Left lung (tissue), 10 donors: ENCODE data around the gene DNASE1L2. TPM values are rescaled to one million over a fixed set of nuclear protein-coding genes. Genes with fewer than 3 reads are reported as not detected.

Experiments
- ATAC-seq: fragments of 200-7000 bp; cut with Tn5 transposase; one replicate; pipeline ENCODE4 v1.9.1; 2020; ENCODE audit warnings: moderate library complexity
- DNase-seq, 4 donors: peaks; one replicate each; pipeline ENCODE4 v3.0.0-alpha.2; 2013 to 2020
- H3K27ac ChIP-seq, 2 donors: fragments of 200-600 bp; sonication (generic) in 1 of 2; one replicate each; pipeline versions ENCODE4 v1.5.0 to v1.8.0; 2020 to 2021
- H3K27me3 ChIP-seq, 2 donors: fragments of 200-600 bp; sonication (generic) in 1 of 2; one replicate each; pipeline versions ENCODE4 v1.5.0 to v1.8.0; 2020 to 2021
- H3K36me3 ChIP-seq, 2 donors: fragments of 200-600 bp; sonication (generic) in 1 of 2; one replicate each; pipeline versions ENCODE4 v1.5.0 to v1.8.0; 2020 to 2021
- H3K4me1 ChIP-seq, 2 donors: fragments of 200-600 bp; one replicate each; pipeline ENCODE4 v1.8.0; 2021
- H3K4me3 ChIP-seq, 2 donors: fragments of 200-600 bp; sonication (generic) in 1 of 2; one replicate each; pipeline versions ENCODE4 v1.5.0 to v1.8.0; 2020 to 2021; ENCODE audit warnings: mild to moderate bottlenecking in 1 of 2
- H3K9me3 ChIP-seq, 2 donors: fragments of 200-600 bp; sonication (generic) in 1 of 2; one replicate each; pipeline versions ENCODE4 v1.5.0 to v1.8.0; 2020 to 2021
- CTCF ChIP-seq, 2 donors: fragments of 200-600 bp; sonication (generic) in 1 of 2; IDR thresholded peaks; one replicate each; pipeline versions ENCODE4 v1.5.0 to v1.8.0; 2021; ENCODE audit warnings: antibody characterized with exemption in 2 of 2
- intact Hi-C, 2 donors: fragments of 100-400 bp; cut with DNase I; formaldehyde crosslinking; loops; one replicate each; pipeline versions ENCODE4 v1.11.2 to v1.14.2; 2022
- polyA plus RNA-seq, 6 donors: library from polyadenylated mRNA; unstranded; fragments of 120-200 nt; gene quantifications; one replicate each; pipeline ENCODE4 v1.2.1, GENCODE V29; 2013; ENCODE audit not compliant: insufficient read length in 6 of 6
- total RNA-seq, 2 donors: library from RNA; stranded (reverse); fragmentation: NEBNext Ultra II Directional; extraction: Animal tissue kit (Norgen Biotek cat#: 25700); gene quantifications; one replicate each; pipeline ENCODE4 v1.2.1, GENCODE V29; 2021
- donor health status: DM: no; HTN: yes; CAD: no.
- donor health status: DM: no; HTN: no; CAD: no.

Gene DNASE1L2
- total and polyA plus RNA-seq, 8 donors: 0.27 to 1.7 (median 0.99) TPM

DNA sequence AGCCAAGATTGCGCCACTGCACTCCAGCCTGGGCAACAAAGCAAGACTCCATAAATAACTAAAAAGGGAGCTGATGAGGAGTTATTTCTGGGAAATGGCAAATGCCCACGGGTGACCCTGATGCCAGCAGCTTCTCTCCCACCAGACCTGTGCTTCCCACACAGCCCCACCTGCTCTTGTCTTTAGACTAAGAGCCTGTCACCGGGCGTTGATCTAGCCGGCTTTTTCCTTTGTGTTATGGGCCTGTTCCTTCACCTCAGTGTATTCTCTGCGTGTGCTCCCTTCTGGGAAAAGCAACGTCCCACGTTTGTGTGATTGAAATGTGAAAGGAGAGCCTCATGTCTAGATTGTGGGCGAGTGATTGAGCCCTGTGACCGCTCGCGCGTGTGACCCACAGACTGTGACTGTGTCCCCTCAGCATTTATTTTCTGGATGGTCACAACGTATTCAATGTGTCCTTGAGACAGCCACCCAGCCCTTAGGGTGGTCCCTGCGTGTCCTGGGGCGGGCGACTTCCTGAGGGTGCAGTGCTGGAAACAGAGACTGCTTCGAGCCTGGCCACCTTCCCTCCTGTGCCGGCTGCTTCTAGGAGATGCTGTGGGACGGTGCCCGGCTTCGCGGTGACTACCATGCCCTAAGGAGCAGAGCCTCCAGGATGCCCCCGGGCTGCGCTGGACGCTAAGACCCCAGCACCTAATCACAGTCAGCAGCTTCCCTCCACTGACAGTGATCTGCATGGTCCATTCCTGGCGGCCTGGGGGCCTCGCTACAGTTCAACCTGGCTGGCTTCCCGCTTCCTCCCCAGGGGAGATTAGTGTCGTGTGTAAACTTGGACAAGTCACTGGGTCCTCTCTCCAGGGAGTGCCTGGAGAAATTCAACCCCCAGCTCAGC lies 39.5 kb downstream of the DNASE1L2 start:
- H3K9me3 ChIP-seq: no peaks in the 10 kb centered on the region
- ATAC-seq (no peak), DNase-seq (peak in 1 of 4 donors; percentile 57)
- no peak overlapping the region for H3K27ac ChIP-seq
- no peaks in the 10 kb centered on the region for H3K27me3 ChIP-seq
- intact Hi-C loops: no loop called here
- no peak overlapping the region for H3K4me3 ChIP-seq
- peaks cover 0 to 53% of the 10 kb centered on the region in 2 donors for H3K36me3 ChIP-seq
- peaks cover 0 to 6% of the 10 kb centered on the region in 2 donors for H3K4me1 ChIP-seq
- TF ChIP-seq CTCF (IDR thresholded peaks at IDR 0.05): no peak

GRCh38 chr16:2276368-2277195 lies 40.3 kb downstream of the DNASE1L2 start:
- no peak for TF ChIP-seq CTCF (IDR thresholded peaks at IDR 0.05)
- H3K27me3 ChIP-seq: no peaks in the 10 kb centered on the region
- intact Hi-C loops: no loop called here
- no peak overlapping the region for H3K27ac ChIP-seq
- H3K4me1 ChIP-seq: peaks cover 0 to 6% of the 10 kb centered on the region in 2 donors
- H3K4me3 ChIP-seq: no peak overlapping the region
- ATAC-seq (no peak), DNase-seq (peak in 1 of 4 donors; percentile 69)
- H3K36me3 ChIP-seq: peaks cover 0 to 62% of the 10 kb centered on the region in 2 donors
- H3K9me3 ChIP-seq: no peaks in the 10 kb centered on the region

- Histone ChIP-seq H3K4me1 (no peaks in the 10 kb centered on the region), H3K27ac (no peak overlapping the region), H3K4me3 (no peak overlapping the region), H3K9me3 (no peaks in the 10 kb centered on the region), H3K27me3 (no peaks in the 10 kb centered on the region), H3K36me3 (peaks cover 0 to 70% of the 10 kb centered on the region in 2 donors)
- intact Hi-C loops: no loop called here
- ATAC-seq (no peak), DNase-seq (peak in 1 of 4 donors; percentile 66)
- TF ChIP-seq CTCF (IDR thresholded peaks at IDR 0.05): no peak
Observed at GRCh38 chr16:2277466-2278271, 41.4 kb downstream of the DNASE1L2 start.

DNA sequence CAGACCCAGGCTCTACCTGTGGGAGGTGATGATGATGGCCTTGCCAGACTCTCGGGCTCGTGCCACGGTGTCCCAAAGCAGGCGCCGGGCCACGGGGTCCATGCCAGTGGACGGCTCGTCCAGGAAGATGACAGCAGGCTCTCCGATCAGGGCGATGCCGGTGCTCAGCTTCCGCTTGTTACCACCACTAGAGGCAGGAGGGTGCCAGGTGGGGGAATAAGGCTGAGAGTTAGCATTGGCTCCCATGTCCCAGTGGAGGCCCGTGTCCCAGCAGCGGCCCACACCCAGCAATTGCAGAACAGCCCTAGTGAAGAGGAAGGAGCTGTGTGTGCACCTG lies 42.0 kb downstream of the DNASE1L2 start:
- intact Hi-C loops: no loop called here

More for the DNA sequence above, 42.0 kb downstream of the DNASE1L2 start:
- ATAC-seq (no peak), DNase-seq (peak in 1 of 4 donors; percentile 65)
- Histone ChIP-seq H3K4me1 (no peaks in the 10 kb centered on the region), H3K9me3 (no peaks in the 10 kb centered on the region), H3K36me3 (peaks cover 0 to 75% of the 10 kb centered on the region in 2 donors), H3K27me3 (no peaks in the 10 kb centered on the region), H3K4me3 (no peak overlapping the region), H3K27ac (no peak overlapping the region)
- TF ChIP-seq CTCF (IDR thresholded peaks at IDR 0.05): no peak
